GM06990 (cell line): ENCODE data around the gene DUS2.

Experiments used
- DNase-seq: peaks from one replicate; pipeline ENCODE4 v3.0.0-alpha.2; 2011; ENCODE audit not compliant: insufficient read length; ENCODE audit errors: extremely low read depth
- H3K27me3 ChIP-seq: replicated peaks from 2 replicates; pipeline ENCODE4 v1.6.0; 2011; ENCODE audit warnings: low read length; ENCODE audit not compliant: control insufficient read depth, insufficient read depth
- H3K36me3 ChIP-seq: 2 replicates; pipeline ENCODE4 v1.5.1; 2011; ENCODE audit warnings: low read length; ENCODE audit not compliant: control insufficient read depth, insufficient read depth
- H3K4me3 ChIP-seq: replicated peaks from 2 replicates; pipeline ENCODE4 v1.5.1; 2011; ENCODE audit warnings: low read depth, mild to moderate bottlenecking, control low read depth, low read length
- CTCF ChIP-seq: IDR thresholded peaks from 2 replicates; pipeline ENCODE4 v1.5.1; 2011; ENCODE audit warnings: low read length, control low read depth, mild to moderate bottlenecking, inconsistent platforms; ENCODE audit not compliant: insufficient read depth, poor library complexity, severe bottlenecking

Gene DUS2

DNA sequence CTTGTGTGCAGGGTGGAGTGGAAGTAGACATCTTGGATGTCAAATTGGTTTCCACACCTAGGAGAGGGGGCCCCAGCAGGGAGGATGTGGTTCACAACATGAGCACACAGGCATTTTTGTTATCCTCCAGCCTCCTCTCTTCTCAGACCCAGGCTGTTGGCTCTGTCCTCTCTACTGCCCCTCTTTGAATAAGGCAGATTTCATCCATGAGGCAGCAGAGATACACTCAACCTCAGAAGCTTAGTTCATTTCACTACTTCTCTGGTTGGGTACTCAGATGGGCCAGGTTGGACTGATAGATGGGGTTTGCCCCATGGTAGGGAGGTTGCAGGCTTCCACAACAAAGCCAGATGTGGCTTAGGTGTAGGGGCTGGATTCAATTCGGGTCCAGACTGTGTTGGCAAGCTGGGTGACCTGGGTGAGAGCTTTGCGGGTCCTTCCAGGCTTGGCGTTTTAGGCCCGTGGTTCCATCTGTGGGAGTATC is 39.9 kb downstream of the DUS2 start:
- no peak for DNase-seq
- H3K4me3 ChIP-seq = no peak overlapping the region
- no peak for TF ChIP-seq CTCF
- peaks cover 18% of the 10 kb centered on the region for H3K36me3 ChIP-seq
- H3K27me3 ChIP-seq = no peaks in the 10 kb centered on the region

- DNase-seq = no peak
- peaks cover 27% of the 10 kb centered on the region for H3K36me3 ChIP-seq
- no peaks in the 10 kb centered on the region for H3K27me3 ChIP-seq
- no peak overlapping the region for H3K4me3 ChIP-seq
- peak; percentile 88 for TF ChIP-seq CTCF
Measured at GRCh38 chr16:68064791-68065365, 41.8 kb downstream of the DUS2 start.

GRCh38 chr16:68065716-68066305 is 42.7 kb downstream of the DUS2 start:
- no peak for TF ChIP-seq CTCF
- no peak overlapping the region for H3K4me3 ChIP-seq
- H3K36me3 ChIP-seq = peaks cover 32% of the 10 kb centered on the region
- H3K27me3 ChIP-seq = no peaks in the 10 kb centered on the region
- no peak for DNase-seq

DNA sequence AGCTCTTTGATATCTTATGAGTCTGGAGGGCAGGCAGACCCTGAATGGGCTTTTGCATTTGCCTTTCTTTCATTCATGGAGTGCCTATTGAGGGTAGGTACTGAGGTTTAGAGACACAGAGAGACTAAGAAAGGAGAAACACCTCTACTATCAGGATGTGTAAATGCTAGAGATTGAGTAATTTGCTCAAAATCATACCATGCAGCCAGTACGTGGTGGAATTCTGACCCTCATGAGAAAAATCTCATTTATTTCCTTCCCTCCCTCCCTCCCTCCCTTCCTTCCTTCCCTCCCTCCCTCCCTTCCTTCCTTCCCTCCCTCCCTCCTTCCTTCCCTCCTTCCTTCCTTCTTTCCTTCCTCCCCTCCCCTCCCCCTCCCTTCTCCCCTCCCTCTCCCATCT is 43.7 kb downstream of the DUS2 start:
- no peak for DNase-seq
- H3K27me3 ChIP-seq = no peaks in the 10 kb centered on the region
- no peak overlapping the region for H3K4me3 ChIP-seq
- no peak for TF ChIP-seq CTCF
- H3K36me3 ChIP-seq = peaks cover 33% of the 10 kb centered on the region

GRCh38 chr16:68068926-68069325 is 45.8 kb downstream of the DUS2 start:
- no peak for TF ChIP-seq CTCF
- peaks cover 44% of the 10 kb centered on the region for H3K36me3 ChIP-seq

More at GRCh38 chr16:68068926-68069325, 45.8 kb downstream of the DUS2 start:
- H3K27me3 ChIP-seq = no peaks in the 10 kb centered on the region
- no peak for DNase-seq
- H3K4me3 ChIP-seq = no peak overlapping the region
